ENCODE results near the gene PTPRC.
"Not testable (repeated sequence)": the region's sequence is repeated elsewhere in the genome, so short reads cannot be mapped to it uniquely, and the experiment has no call there.

Gene PTPRC, protein sequence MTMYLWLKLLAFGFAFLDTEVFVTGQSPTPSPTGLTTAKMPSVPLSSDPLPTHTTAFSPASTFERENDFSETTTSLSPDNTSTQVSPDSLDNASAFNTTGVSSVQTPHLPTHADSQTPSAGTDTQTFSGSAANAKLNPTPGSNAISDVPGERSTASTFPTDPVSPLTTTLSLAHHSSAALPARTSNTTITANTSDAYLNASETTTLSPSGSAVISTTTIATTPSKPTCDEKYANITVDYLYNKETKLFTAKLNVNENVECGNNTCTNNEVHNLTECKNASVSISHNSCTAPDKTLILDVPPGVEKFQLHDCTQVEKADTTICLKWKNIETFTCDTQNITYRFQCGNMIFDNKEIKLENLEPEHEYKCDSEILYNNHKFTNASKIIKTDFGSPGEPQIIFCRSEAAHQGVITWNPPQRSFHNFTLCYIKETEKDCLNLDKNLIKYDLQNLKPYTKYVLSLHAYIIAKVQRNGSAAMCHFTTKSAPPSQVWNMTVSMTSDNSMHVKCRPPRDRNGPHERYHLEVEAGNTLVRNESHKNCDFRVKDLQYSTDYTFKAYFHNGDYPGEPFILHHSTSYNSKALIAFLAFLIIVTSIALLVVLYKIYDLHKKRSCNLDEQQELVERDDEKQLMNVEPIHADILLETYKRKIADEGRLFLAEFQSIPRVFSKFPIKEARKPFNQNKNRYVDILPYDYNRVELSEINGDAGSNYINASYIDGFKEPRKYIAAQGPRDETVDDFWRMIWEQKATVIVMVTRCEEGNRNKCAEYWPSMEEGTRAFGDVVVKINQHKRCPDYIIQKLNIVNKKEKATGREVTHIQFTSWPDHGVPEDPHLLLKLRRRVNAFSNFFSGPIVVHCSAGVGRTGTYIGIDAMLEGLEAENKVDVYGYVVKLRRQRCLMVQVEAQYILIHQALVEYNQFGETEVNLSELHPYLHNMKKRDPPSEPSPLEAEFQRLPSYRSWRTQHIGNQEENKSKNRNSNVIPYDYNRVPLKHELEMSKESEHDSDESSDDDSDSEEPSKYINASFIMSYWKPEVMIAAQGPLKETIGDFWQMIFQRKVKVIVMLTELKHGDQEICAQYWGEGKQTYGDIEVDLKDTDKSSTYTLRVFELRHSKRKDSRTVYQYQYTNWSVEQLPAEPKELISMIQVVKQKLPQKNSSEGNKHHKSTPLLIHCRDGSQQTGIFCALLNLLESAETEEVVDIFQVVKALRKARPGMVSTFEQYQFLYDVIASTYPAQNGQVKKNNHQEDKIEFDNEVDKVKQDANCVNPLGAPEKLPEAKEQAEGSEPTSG (N-terminal part only)

DNA sequence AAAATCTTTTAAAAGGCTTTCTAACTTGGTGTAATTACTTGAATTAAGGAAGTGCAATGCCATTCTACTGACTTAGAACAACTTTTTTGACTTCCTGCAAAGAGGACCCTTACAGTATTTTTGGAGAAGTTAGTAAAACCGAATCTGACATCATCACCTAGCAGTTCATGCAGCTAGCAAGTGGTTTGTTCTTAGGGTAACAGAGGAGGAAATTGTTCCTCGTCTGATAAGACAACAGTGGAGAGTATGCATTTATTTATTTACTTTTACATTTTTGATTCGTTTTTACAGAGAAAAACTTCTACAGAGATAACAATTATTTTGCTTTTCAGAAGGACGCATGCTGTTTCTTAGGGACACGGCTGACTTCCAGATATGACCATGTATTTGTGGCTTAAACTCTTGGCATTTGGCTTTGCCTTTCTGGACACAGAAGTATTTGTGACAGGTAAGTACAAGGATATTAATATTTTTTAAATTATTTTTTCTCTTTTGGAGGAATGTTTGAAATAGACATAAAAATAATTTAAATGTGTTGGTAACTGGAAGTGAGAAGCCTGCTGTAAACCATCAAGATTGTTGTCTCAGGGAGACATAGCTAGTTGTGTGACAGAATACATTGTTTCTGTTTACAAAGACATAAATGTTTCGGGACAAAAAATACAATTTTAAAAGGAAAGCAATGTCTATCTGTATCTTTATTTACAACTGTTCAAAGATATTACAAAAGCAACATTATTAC, at the start of gene PTPRC:
Gene PTPRC, plus strand, starts transcription at position 147 of the 742 bp plus-strand sequence. Its CDS starts 229 bp downstream, at position 376.
- no peak for DNase-seq

DNA sequence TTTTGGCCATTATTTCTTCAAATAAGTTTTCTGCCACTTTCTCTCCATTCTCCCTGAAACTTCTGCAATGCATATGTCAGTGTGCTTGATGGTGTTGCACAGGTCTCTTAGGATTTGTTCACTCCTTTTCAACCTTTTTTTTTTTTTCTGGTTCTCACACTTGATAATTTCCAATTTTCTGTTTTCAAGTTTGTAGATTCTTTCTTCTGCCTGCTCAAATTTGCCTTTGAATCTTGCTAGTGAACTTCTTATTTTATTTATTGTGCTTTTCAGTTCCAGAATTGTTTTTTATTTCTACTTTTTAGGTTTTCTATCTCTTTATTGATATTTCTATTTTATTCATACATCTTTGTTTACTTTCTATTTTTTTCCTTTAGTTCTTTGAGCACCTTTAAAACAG, 48.4 kb upstream of the PTPRC start:
- DNase-seq, result no peak

DNA sequence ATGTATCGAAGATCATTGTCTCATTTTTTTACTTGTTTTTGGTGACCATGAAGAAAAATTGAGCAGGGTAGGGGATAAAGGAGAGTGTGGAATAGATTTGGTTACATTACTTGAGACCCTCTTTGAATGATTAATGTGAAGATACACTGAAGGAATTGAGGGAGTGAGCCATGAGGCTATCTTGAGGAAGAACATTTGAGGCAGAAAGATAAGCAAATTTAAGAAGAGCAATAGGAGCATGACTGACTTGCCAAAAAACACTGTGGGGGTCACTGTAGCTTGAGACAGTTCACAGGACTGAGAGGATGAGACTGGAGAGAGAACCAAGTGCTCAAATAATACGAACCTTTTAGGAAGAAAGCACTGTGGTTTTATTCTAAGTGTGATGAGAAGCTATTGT, 43.1 kb upstream of the PTPRC start:
- no peak for DNase-seq

DNA sequence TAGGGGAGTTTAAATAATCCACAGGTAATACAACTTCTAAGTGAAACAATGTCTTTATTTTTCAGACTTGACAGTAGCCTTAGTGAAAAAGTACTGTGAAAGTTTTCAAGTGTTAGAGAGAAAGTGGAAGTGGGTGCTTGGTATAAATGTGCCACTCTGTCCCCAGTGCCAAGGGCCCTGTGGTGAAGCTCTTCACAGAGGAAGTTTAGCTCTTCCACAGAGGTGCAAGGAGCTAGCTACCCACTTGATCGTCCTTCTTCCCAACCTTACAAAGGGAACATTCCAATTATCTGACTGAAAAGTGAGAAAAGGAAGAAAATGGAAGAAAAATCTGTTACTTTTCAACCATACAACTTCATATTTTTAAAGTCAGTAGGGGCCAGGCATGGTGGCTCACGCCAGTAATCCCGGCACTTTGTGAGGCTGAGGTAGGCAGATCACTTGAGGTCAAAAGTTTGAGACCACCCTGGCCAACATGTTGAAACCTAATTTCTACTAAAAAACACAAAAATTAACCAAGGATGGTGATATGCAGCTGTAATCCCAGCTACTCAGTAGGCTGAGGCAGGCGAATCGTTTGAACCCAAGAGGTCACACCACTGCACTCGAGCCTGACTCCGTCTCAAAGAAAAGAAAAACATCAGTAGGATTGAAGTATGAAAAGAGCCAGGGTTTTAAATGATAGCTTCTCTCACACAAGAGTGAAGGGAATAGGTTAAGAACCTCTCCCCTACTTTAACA, 41.0 kb upstream of the PTPRC start:
- no peak for DNase-seq

DNA sequence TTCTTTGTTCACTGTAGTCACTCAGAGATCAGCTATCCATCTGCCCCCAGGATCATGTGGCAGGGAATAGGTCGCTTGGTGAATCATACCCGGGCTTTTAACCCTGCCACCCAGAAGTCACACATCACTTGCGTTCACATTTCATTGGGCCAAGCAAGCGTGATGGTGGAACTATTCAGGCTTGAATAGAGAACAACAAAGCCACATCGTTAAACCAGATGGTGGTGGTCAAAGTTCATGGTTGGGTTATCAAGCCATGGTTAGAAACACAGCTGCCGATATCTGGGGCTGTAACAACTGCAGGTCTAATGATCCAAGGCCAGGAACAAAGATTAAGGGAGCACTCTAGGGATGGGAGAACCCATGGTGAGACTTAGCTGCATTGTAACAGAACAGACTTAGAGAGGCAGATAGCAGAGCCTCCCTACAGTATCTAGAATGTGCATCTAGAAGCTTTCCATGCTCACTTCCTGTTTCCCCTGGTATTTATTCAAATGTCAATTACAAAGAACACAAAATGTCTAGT, 40.0 kb upstream of the PTPRC start:
- no peak for DNase-seq

DNA sequence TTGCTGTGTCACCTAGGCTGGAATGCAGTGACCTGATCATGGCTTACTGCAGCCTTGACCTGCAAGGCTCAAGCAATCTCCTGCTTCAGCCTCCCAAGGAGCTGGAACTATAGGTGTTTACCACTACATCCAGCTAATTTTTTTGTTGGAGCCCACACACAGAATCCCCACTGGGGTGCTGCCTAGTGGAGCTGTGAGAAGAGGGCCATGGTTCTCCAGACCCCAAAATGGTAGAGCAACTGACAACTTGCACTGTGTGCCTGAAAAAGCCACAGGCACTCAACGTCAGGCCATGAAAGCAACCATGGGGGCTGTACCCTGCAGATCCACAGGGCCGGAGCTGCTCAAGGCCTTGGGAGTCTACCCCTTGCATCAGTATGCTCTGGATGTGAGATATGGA, 39.1 kb upstream of the PTPRC start:
- no peak for DNase-seq

DNA sequence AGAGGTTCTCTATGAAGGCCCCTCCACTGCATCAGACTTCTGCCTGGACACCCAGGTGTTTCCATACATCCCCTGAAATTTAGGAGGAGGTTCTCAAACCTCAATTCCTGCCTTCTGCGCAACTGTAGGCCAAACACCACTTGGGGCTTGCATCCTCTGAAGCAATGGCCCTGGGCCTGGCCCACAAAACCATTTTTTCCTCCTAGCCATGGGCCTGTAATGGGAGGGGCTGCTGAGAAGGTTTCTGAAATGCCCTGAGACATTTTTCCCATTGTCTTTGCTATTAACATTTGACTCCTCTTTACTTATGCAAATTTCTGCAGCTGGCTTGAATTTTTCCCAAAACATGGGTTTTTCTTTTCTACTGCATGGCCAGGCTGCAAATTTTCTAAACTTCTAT, 37.9 kb upstream of the PTPRC start:
- DNase-seq, result no peak

DNA sequence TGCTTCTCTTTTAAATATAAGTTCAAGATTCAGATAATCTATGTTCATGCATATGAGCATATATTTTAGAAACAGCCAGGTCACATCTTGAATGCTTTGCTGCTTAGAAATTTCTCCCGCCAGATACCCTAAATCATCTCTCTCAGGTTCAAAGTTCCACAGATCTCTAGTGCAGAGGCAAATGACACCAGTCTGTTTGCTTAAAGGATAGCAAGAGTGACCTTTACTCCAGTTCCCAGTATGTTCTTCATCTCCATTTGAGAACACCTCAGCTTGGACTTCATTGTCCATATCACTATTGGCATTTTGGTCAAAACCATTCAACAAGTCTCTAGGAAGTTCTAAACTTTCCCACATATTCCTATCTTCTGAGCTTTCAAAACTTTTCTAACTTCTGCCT, 37.5 kb upstream of the PTPRC start:
- DNase-seq, result not testable (repeated sequence)

DNA sequence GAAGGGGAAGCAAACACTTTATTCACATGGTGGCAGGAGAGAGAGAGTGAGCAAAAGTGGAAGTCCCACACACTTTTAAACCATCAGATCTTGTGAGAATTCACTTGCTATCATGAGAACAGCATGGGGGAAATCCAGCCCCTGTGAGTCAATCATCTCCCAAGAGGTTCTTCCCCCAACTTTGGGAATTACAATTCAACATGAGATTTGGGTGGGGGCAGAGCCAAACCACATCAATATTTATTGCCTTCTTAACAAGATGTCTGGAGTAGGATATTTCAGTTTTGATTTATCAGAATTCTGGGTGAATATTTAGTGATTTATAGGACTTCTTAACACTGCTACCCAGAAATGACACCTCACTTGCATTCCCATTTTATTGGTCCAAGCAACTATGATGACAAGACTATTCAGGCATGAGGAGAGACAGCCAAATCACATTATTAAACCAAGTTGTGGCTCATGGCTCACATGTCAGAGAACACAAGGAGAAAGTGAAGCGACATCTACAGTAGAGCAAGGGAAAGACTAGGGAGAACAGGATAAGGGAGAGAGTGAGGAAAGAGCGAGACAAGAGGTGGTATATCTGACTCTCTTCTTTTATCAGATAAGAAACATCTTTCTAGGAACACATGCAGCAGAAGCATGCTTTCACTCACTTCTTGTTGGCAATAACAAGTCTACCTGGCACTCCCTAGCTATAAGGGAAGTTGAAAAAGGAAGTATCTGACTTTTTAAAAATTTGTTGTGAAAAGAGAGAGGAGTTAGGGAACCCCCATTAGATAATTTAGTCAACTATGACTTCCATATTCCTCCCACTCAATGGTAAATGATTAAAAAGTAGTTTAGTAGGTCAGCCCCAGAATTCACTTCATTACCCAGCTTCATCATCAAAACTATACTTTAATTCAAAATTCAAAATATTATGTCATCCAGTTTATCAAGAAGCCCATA, 36.6 kb upstream of the PTPRC start:
- peak; percentile 97 for DNase-seq

DNA sequence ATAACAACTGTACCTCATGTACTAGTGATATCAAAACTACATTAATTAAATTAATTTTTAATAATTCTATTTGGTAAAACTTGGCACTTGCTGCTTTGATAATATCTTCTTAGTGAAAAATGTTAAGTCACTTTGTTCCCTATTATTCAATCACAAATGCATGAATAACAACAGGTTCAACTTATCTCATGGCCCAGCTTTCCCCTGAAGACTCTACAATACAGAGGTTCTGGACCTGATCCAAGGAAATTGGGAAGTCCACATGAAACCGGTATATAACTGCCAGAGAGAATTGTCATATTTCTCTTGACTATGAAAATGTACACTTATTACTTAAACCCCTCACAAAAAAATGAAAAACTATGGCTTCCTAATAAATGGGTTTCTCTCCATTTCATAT, 33.9 kb upstream of the PTPRC start:
- no peak for DNase-seq

DNA sequence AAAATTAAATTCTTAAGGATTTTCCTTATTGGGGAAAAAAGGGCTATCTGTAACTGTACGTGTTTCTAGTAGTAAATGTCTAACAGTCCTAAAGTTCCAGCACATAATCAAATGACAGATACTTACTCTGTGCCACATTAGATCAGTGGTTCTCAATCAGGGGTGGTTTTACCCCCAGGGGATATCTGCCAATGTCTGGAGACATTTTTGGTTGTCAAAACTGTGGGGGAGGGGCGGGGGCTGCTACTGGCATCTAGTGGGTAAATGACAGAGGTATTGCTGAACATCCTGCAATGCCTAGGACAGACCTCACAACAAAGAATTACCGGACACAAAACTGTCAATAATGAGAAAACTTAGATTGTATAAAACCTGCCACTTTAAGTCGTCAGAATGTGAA, 33.4 kb upstream of the PTPRC start:
- no peak for DNase-seq

DNA sequence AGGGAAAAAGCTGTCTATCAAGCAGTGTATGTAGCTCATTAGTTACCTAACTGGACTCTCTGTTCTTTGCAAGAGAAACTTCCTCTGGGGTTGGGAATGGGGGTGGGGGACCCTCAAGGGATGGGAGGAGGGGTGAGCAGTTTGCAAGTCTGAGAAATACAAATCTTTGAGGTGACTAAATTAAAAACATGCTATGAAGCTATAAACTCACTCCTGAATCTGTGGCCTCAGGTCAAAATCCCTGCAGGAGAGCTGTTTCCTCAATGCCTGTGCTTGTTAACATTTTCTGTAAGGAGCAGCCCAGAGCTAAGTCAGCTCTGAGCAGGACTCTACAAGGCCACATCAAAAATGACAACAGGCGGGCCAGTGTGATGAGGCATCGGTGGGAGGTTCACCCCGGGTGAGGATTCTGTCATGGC, 32.8 kb upstream of the PTPRC start:
- peak; percentile 84 for DNase-seq

DNA sequence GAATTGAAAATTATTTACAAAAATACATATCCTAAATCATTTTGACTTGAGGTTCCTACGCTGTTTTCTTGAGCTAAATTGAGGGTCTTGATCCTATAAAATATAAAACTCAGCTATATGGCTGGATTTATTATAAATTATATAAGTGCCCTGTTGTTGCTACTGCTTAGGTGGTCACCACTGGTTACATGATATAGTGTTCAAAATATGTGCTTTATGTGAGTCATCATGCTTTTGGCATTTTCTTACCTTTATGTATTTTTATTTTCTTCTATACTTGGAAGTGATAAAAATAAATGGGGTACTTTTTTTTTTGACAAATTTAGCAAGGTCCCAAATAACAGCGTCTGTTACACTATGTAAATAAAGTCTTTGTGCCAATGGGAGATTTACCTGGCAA, 31.1 kb upstream of the PTPRC start:
- peak; percentile 33 for DNase-seq

DNA sequence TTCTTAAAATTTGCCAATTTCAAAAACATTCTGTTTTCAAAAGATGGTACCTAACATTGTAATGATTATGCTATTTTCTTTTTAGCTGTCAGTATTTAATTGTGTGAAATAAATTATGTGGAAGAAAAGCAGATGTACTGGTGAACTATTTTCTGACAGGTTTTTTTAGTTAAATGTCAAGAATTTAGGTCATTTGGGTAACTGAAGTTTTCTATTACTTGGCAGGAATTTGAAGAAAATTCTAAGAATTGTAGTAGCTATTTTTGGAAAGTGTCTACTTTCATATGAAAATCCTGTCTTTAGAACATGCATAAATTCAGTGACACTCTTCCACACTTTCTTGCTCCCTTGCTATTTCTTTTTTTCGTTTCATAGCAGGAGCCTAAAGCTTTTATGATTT, 28.5 kb upstream of the PTPRC start:
- peak; percentile 47 for DNase-seq

DNA sequence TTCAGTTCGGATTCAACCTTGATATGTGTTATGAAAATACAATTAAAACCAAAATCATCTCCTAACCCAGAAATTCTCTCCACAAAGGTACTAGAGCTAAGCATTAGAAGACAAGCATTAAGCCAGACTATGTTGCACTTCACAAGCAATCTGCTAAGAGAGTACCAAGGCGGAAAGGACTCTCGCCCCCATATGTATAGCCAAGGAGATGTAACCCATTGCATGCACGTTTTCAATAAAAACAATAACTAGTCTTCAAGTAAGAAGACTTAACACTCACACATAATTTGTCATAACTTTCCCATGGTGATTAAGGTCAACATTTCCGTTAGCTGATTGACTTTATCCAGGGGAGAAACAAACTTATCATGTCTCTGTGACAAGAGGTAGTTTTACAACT, 27.6 kb upstream of the PTPRC start:
- DNase-seq, result no peak

DNA sequence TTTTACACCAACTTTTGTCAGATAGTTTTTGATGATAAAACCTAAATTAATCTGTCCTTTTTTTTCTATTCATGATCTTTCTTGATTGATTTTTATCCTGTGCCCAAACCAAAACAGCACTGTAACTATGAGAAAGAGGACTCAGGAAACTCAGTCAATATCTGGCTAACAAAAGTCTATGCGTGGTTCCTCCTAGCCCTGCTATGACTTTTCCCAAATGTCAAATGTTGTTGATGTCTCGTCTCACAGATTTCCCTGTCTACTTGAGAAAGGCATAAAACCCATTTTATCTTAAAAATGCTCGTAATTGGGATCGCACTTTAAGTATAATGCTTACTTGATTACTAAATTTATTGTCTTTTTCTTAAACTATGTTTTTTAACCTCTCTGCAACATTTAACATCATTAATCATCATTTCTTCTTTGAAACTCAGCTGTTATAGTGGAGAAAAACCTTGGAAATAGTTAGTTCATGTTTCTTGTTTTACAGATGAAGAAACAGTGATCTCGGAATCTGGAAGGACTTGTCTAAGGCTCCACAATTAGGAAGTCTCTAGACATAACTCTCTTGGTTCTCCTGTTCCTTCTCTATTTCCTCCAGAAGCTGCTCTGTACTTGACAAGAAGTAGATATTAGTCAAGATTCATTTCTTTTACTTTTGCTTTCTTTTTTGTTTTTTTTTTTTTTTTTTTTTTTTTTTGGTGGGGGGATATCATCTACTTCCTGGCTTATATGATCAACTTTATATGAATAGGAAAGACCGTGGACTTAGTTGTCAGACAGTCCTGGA, 26.2 kb upstream of the PTPRC start:
- no peak for DNase-seq

DNA sequence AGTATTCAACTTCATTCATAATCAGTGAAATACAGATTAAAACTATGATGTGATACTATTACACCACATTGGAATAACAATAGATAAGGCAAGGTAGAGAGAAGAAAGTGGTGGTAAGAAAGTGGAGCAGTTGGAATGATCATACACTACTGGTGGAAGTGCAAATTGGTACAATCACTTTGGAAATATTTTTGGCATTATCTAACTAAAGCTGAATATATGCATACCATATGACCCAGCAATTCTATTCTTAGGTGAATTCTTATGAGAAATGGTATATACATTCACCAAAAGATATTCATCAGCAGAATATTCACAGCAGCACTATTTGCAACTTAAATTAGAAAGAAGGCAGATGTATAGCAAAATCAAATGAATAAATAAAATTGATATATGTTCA, 21.4 kb upstream of the PTPRC start:
- peak; percentile 77 for DNase-seq

DNA sequence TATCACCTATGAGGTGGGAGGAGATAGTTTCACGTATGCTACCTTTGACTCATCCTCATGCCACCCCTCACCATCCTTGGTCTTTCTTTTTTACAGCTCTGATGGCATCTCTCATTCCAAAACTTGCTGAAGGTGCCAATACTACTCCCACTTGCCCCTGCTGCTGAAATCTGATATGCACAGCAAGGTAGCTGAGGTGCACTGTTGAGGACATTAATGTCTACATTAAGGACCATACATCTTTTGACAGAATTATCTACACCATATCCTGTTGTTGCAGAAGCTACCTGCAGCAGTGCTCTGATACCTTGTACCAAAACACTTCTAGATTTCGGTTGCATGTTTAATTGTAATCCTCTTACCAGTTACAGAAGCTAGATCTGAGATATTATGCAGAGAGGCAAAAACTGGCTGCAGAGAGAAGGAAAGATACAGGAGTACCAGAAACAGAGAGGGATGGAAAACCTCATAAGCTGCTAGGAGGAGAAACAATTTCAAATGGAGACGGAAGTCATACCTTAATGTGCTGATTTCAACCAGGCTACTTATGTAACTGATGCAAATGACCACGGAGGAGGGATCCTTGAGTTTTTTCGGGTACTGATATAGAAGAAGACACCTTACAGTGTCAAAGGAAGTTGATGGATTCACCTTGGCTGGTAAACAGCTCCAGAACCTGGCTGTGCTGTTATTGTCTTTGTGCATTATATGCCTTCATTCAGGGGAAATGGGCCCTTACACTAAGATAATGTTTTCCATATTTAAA, 19.3 kb upstream of the PTPRC start:
- no peak for DNase-seq

DNA sequence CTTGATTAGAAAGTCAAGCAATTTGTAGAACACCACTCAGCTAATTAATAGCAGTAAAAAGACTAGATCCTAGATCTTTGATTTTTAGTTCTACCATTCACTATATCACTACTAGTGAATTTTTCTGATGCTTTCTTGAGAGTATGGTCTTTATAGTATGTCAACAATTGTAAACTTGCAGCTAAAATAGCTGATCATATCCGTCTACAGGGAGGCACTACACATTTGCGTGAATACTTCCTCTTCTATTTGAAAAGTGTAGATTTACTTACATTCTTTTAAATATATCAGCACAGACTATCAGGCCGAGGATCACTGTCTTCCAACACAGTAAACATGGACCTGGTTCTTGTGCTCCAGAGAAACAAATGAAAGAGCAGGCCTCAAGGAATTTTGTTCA, 18.6 kb upstream of the PTPRC start:
- no peak for DNase-seq
